Activated T-cell treated with anti-CD3 and anti-CD28 coated beads, Interleukin-2, amount 50 U/mL, for 24 hours (primary cell): ENCODE results near the gene POLR2E.
A peak's percentile ranks its signal among the peaks of the same experiment; 100 is the strongest.
"Not testable (repeated sequence)": the region's sequence is repeated elsewhere in the genome, so short reads cannot be mapped to it uniquely, and the experiment has no call there.

ENCODE experiments used
- DNase-seq: peaks from one replicate; pipeline ENCODE4 v3.0.0-alpha.2; 2020
- H3K27ac Mint-ChIP-seq: 2 replicates; pipeline ENCODE4 v1.8.0; 2020; ENCODE audit warnings: mild to moderate bottlenecking, mixed read lengths
- H3K27me3 Mint-ChIP-seq: 2 replicates; pipeline ENCODE4 v1.8.0; 2020; ENCODE audit warnings: mixed read lengths
- H3K36me3 Mint-ChIP-seq: 2 replicates; pipeline ENCODE4 v1.8.0; 2020; ENCODE audit warnings: low read depth, mixed read lengths
- H3K4me1 Mint-ChIP-seq: 2 replicates; pipeline ENCODE4 v1.8.0; 2020; ENCODE audit warnings: low read depth, mixed read lengths
- H3K4me3 Mint-ChIP-seq: 2 replicates; pipeline ENCODE4 v1.8.0; 2020; ENCODE audit warnings: mild to moderate bottlenecking, moderate library complexity, mixed read lengths
- H3K9me3 Mint-ChIP-seq: 2 replicates; pipeline ENCODE4 v1.8.0; 2020; ENCODE audit warnings: mixed read lengths

Gene POLR2E

GRCh38 chr19:1131718-1132551 is 36.8 kb upstream of the POLR2E start:
- H3K9me3 Mint-ChIP-seq = no peaks in the 10 kb centered on the region
- peaks cover 44% of the 10 kb centered on the region for H3K36me3 Mint-ChIP-seq
- H3K27ac Mint-ChIP-seq = peak overlapping the region; percentile 98
- H3K4me1 Mint-ChIP-seq = peaks cover 55% of the 10 kb centered on the region
- peak overlapping the region; percentile 94 for H3K4me3 Mint-ChIP-seq
- DNase-seq = peak; percentile 92
- H3K27me3 Mint-ChIP-seq = no peaks in the 10 kb centered on the region

- DNase-seq = peak; percentile 73
- Mint-ChIP-seq H3K9me3 (no peaks in the 10 kb centered on the region), H3K27me3 (no peaks in the 10 kb centered on the region), H3K4me3 (peak overlapping the region; percentile 94), H3K4me1 (peaks cover 55% of the 10 kb centered on the region), H3K27ac (peak overlapping the region; percentile 98), H3K36me3 (peaks cover 52% of the 10 kb centered on the region)
These were observed 35.9 kb upstream of the POLR2E start for GRCh38 chr19:1130771-1131717.

GRCh38 chr19:1129535-1129934 is 34.4 kb upstream of the POLR2E start:
- Mint-ChIP-seq H3K9me3 (no peaks in the 10 kb centered on the region), H3K27me3 (no peaks in the 10 kb centered on the region), H3K4me3 (peak overlapping the region; percentile 94), H3K27ac (peak overlapping the region; percentile 98), H3K36me3 (peaks cover 67% of the 10 kb centered on the region), H3K4me1 (peaks cover 50% of the 10 kb centered on the region)
- no peak for DNase-seq

GRCh38 chr19:1129084-1129483 is 33.9 kb upstream of the POLR2E start:
- not testable (repeated sequence) for DNase-seq, H3K9me3 Mint-ChIP-seq, H3K27me3 Mint-ChIP-seq
- Mint-ChIP-seq H3K4me1 (peaks cover 46% of the 10 kb centered on the region), H3K4me3 (peak overlapping the region; percentile 12), H3K27ac (peak overlapping the region; percentile 98), H3K36me3 (peaks cover 71% of the 10 kb centered on the region)

- no peak for DNase-seq
- peaks cover 75% of the 10 kb centered on the region for H3K36me3 Mint-ChIP-seq
- peak overlapping the region; percentile 79 for H3K27ac Mint-ChIP-seq
- H3K9me3 Mint-ChIP-seq = no peaks in the 10 kb centered on the region
- peaks cover 39% of the 10 kb centered on the region for H3K4me1 Mint-ChIP-seq
- no peaks in the 10 kb centered on the region for H3K27me3 Mint-ChIP-seq
- no peak overlapping the region for H3K4me3 Mint-ChIP-seq
These were observed 32.9 kb upstream of the POLR2E start for GRCh38 chr19:1128106-1128505.

- Mint-ChIP-seq H3K27ac (peak overlapping the region; percentile 79), H3K36me3 (peaks cover 81% of the 10 kb centered on the region), H3K4me3 (peak overlapping the region; percentile 10), H3K4me1 (peaks cover 34% of the 10 kb centered on the region), H3K9me3 (no peaks in the 10 kb centered on the region), H3K27me3 (no peaks in the 10 kb centered on the region)
- DNase-seq = no peak
These were observed 32.0 kb upstream of the POLR2E start for GRCh38 chr19:1126984-1127760.

GRCh38 chr19:1125601-1126467 is 30.7 kb upstream of the POLR2E start:
- Mint-ChIP-seq H3K4me1 (peaks cover 34% of the 10 kb centered on the region), H3K4me3 (no peak overlapping the region), H3K36me3 (peaks cover 89% of the 10 kb centered on the region), H3K27ac (peak overlapping the region; percentile 73), H3K9me3 (no peaks in the 10 kb centered on the region), H3K27me3 (no peaks in the 10 kb centered on the region)
- DNase-seq = no peak

GRCh38 chr19:1123885-1124677 is 28.9 kb upstream of the POLR2E start:
- Mint-ChIP-seq H3K4me1 (peaks cover 19% of the 10 kb centered on the region), H3K27me3 (no peaks in the 10 kb centered on the region), H3K36me3 (peaks cover 86% of the 10 kb centered on the region), H3K4me3 (no peak overlapping the region), H3K9me3 (no peaks in the 10 kb centered on the region), H3K27ac (peak overlapping the region; percentile 11)
- no peak for DNase-seq

- H3K4me1 Mint-ChIP-seq = peaks cover 17% of the 10 kb centered on the region
- no peak overlapping the region for H3K27ac Mint-ChIP-seq
- no peak for DNase-seq
- peaks cover 90% of the 10 kb centered on the region for H3K36me3 Mint-ChIP-seq
- H3K27me3 Mint-ChIP-seq = no peaks in the 10 kb centered on the region
- H3K4me3 Mint-ChIP-seq = no peak overlapping the region
- no peaks in the 10 kb centered on the region for H3K9me3 Mint-ChIP-seq
These were observed 28.2 kb upstream of the POLR2E start for GRCh38 chr19:1123381-1123780.

GRCh38 chr19:1122972-1123363 is 27.8 kb upstream of the POLR2E start:
- DNase-seq = peak; percentile 70
- no peaks in the 10 kb centered on the region for H3K27me3 Mint-ChIP-seq
- H3K4me3 Mint-ChIP-seq = no peak overlapping the region
- peak overlapping the region; percentile 78 for H3K27ac Mint-ChIP-seq
- no peaks in the 10 kb centered on the region for H3K9me3 Mint-ChIP-seq
- H3K4me1 Mint-ChIP-seq = peaks cover 17% of the 10 kb centered on the region
- H3K36me3 Mint-ChIP-seq = peaks cover 91% of the 10 kb centered on the region

GRCh38 chr19:1122021-1122971 is 27.1 kb upstream of the POLR2E start:
- H3K4me1 Mint-ChIP-seq = peaks cover 13% of the 10 kb centered on the region
- no peaks in the 10 kb centered on the region for H3K9me3 Mint-ChIP-seq
- DNase-seq = no peak
- peak overlapping the region; percentile 78 for H3K27ac Mint-ChIP-seq
- peaks cover 90% of the 10 kb centered on the region for H3K36me3 Mint-ChIP-seq
- H3K27me3 Mint-ChIP-seq = no peaks in the 10 kb centered on the region
- H3K4me3 Mint-ChIP-seq = no peak overlapping the region

- Mint-ChIP-seq H3K27ac (no peak overlapping the region), H3K4me1 (peaks cover 5% of the 10 kb centered on the region), H3K27me3 (no peaks in the 10 kb centered on the region), H3K4me3 (no peak overlapping the region), H3K36me3 (peaks cover 89% of the 10 kb centered on the region), H3K9me3 (no peaks in the 10 kb centered on the region)
- no peak for DNase-seq
These were observed 26.2 kb upstream of the POLR2E start for GRCh38 chr19:1121395-1121794.
